Measurements from ENCODE around the gene MIPOL1.
A peak's percentile ranks its signal among the peaks of the same experiment; 100 is the strongest.
"Not testable (repeated sequence)": the region's sequence is repeated elsewhere in the genome, so short reads cannot be mapped to it uniquely, and the experiment has no call there.

Gene MIPOL1

DNA sequence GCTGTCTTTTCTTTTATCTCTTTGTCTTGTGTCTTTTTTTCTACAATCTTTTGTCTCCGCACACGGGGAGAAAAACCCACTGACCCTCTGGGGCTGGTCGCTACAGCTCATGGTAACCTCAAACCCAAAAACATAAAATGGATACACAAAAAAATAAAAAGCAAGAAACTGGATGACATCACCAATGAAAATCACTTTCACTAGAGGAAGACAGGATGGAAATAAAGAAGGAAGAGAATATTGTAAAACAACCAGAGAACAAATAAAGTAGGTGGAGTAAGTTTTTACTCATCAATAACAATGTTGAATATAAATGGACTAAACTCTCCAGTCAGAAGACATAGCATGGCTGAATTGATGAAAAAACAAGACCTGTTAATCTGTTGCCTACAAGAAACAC, 17.6 kb downstream of the MIPOL1 start:
- DNase-seq = no peak
- in situ Hi-C loops (cut with HindIII; ENCODE audit: low pct_ligation_motif_present, low pct_unique_long_range_greater_than_20kb, low sequenced_read_pairs) = no loop called here

DNA sequence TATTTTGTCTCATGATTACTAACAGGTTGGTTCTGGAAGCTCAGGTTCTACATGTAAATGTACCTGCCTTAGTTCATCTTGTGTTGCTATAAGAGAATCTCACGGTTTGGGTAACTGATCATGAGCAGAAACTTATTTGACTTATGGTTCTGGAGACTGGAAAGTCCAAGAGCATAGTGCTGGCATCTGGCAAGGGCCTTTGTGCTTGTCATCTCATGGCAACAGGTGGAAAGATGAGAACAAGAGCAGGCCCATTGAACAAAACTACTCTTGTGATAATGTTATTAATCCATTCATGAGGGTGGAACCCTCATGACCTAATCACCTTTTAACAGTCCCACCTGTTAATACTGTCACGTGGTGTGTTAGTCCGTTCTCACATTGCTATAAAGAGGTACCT, 23.3 kb downstream of the MIPOL1 start:
- no peak for DNase-seq
- in situ Hi-C loops (cut with HindIII; ENCODE audit: low pct_ligation_motif_present, low pct_unique_long_range_greater_than_20kb, low sequenced_read_pairs) = no loop called here

DNA sequence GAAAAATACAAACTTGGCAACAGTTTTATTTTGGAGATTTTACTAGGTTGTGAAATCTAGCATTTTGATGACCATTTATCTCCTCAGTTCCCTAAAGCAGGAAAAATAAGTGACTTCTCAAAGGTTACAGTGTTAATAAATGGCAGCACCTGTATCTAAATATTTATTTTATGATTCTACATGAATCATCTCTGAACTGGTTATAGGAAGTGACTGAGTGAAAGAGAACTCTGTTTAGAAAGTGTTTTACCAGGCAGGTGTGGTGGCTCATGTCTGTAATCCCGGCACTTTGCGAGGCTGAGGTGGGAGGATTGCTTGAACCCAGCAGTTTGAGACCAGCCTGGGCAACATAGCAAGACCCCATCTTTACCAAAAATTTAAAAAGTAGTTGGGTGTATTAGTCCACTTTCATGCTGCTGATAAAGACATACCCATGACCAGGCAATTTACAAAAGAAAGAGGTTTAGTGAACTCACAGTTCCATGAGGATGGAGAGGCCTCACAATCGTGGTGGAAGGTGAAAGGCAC, 26.3 kb downstream of the MIPOL1 start:
- in situ Hi-C loops (cut with HindIII; ENCODE audit: low pct_ligation_motif_present, low pct_unique_long_range_greater_than_20kb, low sequenced_read_pairs) = no loop called here
- no peak for DNase-seq

DNA sequence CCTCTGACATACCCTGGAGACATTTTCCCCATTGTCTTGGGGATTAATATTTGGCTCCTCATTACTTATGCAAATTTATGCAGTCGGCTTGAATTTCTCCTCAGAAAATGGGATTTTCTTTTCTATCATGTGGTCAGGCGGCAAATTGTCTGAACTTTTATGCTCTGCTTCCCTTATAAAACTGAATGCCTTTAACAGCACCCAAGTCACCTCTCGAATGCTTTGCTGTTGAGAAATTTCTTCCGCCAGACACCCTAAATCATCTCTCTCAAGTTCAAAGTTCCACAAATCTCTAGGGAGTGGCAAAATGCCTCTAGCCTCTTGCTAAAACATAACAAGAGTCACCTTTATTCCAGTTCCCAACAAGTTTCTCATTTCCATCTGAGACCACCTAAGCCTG, 27.9 kb downstream of the MIPOL1 start:
- in situ Hi-C loops (cut with HindIII; ENCODE audit: low pct_ligation_motif_present, low pct_unique_long_range_greater_than_20kb, low sequenced_read_pairs); DNase-seq: not testable (repeated sequence)

DNA sequence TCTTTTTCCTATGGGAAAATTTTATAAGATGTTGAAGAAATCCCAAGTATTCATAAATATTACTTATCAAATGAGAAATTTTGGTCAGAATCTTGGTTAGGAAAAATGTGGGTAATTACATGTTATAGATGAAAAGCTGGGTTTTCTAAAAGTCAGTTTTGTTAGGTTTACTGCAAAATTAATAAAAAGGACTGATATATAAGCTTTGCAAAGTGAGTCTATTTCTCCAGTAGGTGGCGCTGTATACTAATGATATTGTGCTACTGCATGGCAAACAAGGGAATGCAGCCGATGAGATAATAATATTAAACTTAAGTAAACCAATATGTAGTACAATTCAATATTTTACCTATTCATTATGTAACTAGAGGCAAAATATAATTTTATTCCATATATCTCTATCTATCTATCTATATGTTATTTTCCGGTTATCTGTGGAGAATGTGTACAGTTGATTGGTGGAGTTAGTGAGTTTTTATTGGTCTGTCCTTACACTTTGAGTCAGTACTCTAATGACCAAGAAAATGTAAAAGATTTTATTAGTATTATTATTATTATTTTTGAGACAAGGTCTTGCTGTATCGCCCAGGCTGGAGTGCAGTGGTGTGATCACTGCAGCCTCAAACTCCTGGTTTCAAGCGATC, 32.9 kb downstream of the MIPOL1 start:
- DNase-seq = peak; percentile 69
- in situ Hi-C loops (cut with HindIII; ENCODE audit: low pct_ligation_motif_present, low pct_unique_long_range_greater_than_20kb, low sequenced_read_pairs) = no loop called here

DNA sequence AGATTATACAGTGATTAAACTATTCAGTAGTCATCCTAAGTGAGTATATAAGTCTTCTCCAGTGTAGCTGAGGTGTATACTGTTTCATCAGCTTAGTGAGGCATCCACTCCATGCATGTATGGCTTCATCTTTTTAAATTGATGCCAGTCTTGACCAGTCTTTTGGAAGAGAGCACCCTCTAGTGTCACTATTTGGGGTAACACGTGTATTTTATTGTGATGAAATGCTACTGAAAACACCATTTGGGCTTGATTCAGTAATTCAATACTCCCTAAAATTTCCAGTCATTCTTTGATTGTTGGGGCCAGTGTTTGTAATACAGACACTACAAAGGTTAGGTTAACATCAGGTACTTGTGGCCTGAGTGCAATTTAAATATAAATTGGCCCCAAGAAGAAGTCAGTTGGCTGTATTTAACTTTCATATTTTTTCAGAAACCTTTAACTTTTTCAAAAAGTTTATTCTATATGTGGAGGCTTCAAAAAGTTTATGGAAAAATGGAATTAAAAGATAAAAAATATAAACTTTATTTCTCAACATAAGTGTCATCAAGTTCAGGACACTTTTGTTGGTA, 35.3 kb downstream of the MIPOL1 start:
- in situ Hi-C loops (cut with HindIII; ENCODE audit: low pct_ligation_motif_present, low pct_unique_long_range_greater_than_20kb, low sequenced_read_pairs) = no loop called here
- DNase-seq = peak; percentile 45

DNA sequence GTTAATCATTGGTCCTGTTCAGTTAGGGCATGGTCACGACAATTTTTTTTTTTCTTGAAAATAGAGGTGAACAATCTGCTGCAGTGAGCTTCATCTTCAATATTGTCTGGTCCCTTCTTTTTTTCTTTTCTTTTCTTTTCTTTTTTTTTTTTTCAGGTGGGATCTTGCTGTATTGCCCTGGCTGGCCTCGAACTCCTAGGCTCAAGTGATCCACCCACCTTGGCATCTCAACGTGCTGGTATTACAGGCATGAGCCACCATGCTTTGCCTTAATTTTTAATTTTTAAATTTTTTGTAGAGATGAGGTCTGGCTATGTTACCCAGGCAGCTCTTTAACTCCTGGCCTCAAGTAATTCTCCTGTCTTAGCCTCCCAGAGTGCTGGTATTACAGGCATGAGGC, 36.5 kb downstream of the MIPOL1 start:
- DNase-seq = no peak
- in situ Hi-C loops (cut with HindIII; ENCODE audit: low pct_ligation_motif_present, low pct_unique_long_range_greater_than_20kb, low sequenced_read_pairs) = no loop called here

DNA sequence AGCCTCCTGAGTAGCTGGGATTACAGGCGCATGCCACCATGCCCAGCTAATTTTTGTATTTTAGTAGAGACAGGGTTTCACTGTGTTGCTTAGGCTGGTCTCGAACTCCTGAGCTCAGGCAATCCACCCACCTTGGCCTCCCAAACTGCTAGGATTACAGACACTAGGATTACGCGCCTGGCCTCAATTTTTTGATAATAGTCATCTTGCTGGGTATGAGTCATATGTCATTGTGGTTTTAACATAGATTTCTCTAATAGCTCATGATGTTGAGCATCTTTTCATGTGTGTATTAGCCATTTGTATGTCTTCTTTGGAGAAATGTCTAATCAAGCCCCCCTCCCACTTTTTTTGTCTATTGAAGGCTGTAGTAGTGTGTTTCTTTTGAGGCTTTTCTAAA, 38.3 kb downstream of the MIPOL1 start:
- in situ Hi-C loops (cut with HindIII; ENCODE audit: low pct_ligation_motif_present, low pct_unique_long_range_greater_than_20kb, low sequenced_read_pairs); DNase-seq: not testable (repeated sequence)

DNA sequence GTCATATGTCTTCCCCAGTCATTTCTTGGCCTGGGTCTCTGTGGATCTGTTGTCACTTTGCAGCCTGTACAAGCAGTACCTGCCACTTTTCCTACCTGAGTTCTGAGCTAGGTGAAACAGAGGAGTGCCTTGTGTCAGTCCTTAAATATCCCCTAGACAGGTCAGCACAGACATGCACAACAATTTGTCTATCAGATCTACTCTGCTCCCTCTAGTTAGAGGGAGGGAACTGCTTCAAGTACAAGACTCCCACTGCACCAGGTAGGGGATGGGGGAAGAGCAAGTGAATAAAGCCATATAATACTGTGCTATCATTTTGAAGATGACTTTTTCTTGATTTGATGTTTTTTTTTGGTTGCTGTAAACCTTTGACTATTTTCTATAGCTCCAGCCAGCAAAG, 39.4 kb downstream of the MIPOL1 start:
- no peak for DNase-seq
- in situ Hi-C loops (cut with HindIII; ENCODE audit: low pct_ligation_motif_present, low pct_unique_long_range_greater_than_20kb, low sequenced_read_pairs) = no loop called here

DNA sequence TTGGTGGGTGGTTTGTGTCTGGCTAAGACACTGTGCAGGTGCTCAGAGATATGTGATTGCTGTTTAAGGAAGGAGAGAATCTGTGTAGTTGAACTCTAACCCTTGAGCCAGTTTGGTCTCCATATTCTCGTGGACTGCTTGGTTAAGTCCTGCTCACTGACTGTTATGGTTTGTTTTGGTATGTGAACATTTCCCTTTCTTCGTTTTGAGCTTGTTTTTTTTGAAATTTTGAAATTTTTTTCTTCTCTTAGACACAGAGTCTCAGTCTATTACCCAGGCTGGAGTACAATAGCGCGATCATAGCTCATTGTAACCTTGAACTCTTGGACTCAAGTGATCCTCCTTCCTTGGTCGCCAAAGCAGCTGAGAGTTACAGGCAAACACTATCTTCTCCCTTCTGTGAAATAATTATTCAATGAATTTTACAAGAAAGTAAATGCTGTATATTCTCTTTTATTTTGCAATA, 40.0 kb downstream of the MIPOL1 start:
- DNase-seq = no peak
- in situ Hi-C loops (cut with HindIII; ENCODE audit: low pct_ligation_motif_present, low pct_unique_long_range_greater_than_20kb, low sequenced_read_pairs) = no loop called here

DNA sequence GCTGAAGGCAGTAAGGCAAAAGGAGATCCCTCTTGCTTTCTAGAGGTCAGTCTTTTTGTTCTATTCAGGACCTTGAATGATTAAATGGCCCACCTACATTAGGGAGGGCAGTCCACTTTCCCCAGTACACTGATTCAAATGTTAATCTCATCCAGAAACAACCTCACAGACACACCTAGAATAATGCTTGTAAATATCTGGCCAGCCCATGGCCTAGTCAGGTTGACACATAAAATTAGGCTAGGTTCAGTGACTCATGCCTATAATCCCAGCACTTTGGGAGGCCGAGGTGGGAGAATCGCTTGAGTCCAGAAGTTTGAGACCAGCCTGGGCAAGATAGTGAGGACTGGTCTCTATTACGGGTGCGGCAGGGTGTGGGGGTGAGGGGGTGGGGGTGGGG, 43.5 kb downstream of the MIPOL1 start:
- no peak for DNase-seq
- in situ Hi-C loops (cut with HindIII; ENCODE audit: low pct_ligation_motif_present, low pct_unique_long_range_greater_than_20kb, low sequenced_read_pairs) = no loop called here

DNA sequence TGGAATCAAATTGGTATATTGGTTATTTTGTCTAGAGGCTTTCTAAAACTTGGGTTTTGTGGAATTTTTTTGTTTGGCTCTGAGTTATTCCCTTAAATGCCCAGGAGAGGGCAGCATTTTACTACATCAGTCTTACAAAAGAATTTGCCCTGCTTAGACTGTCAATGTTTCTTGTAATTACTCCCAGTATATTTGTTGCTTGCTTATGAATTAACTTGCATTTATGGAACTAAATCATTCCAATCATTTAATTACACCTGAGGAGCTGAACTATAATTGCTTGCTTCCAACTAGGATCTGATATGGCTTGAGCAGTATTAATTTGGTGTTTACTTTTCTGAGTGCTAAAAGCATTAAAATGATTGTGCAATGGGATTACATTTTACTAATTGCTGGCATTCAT, 48.7 kb downstream of the MIPOL1 start:
- peak; percentile 48 for DNase-seq
- in situ Hi-C loops (cut with HindIII; ENCODE audit: low pct_ligation_motif_present, low pct_unique_long_range_greater_than_20kb, low sequenced_read_pairs) = no loop called here

DNA sequence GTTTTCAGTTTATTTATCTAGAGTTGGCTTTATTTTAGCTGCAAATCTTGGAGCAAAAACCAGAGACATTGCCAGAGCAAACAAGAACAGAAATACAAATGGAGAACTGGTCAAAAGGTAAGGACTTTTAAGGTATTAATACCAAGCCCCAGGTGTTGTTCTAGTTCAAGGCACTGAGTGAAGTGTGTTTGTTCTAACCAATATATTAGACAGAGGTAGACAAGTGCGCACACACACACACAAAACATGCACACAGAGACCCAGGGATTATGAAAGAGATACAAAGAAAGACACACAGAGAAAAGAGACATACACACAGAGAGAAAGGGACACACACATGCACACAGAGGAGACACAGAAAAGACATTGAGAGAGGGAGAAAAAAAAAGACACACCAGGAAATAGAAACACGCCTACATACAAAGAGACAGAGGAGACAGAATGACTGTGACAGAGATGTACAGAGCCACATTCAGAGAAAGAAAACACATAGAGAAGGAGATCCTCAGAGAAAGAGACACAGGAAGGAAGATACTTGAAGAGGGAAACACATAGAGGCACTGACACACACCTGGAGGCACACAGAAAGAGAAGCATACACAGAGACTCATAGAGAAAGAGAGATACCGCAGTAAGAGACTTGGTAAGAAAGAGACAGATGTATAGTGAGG, 50.2 kb downstream of the MIPOL1 start:
- in situ Hi-C loops (cut with HindIII; ENCODE audit: low pct_ligation_motif_present, low pct_unique_long_range_greater_than_20kb, low sequenced_read_pairs) = no loop called here
- no peak for DNase-seq

DNA sequence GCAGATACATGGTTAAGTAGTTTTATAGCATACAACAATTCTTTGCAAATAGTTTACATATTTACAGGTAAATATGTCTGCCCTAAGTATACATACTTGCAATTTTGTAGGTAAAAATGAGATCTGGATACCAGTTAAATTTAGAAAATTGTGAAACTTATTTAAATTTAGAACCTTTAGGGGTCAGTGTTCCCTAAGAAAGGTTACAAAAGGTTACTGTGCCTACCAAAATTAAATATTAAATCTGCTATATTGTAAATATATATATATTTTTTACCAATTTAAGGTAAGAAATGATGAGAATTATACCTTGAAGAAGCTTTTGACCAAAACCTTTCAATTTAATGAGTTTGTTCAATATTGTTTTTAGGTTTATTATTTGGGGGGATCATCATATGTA, 54.0 kb downstream of the MIPOL1 start:
- in situ Hi-C loops (cut with HindIII; ENCODE audit: low pct_ligation_motif_present, low pct_unique_long_range_greater_than_20kb, low sequenced_read_pairs) = no loop called here
- DNase-seq = peak; percentile 4

DNA sequence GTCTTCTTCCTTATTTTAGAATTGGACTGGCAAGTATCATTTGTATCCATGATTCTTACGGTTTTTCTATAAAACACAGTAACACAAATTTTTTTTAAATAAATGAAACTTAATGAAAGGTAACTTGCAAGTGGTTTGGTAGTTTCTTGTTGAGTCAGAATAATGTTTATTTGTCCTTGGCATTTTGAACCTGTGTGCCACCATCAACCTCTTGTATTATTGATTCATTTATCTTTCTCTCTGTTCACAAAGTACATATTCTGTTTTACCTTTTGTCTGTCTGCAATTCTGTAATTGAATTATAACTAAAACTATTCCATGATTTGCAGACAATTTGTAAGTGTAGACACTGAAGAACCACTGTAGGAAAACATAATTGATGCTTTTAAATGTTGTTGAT, 54.7 kb downstream of the MIPOL1 start:
- in situ Hi-C loops (cut with HindIII; ENCODE audit: low pct_ligation_motif_present, low pct_unique_long_range_greater_than_20kb, low sequenced_read_pairs) = no loop called here
- no peak for DNase-seq

DNA sequence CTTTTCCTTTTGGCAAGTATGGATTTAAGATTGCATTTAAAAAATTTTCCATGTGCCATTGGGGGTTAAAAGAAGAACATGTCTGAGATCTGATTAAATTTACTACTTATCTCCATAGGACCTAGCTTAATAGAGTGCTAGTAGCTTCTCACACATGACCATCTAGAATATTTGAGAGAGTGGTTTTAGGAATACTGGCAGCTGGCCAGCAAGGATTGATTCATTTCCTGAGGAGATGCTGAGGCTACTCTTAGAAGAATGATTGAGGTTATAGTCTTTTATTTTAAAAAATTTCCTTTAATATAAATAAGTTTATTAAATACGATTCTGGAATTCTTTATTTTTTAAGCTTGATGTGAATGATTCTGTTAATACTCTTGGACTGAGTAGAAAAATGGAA, 56.2 kb downstream of the MIPOL1 start:
- in situ Hi-C loops (cut with HindIII; ENCODE audit: low pct_ligation_motif_present, low pct_unique_long_range_greater_than_20kb, low sequenced_read_pairs) = no loop called here

DNA sequence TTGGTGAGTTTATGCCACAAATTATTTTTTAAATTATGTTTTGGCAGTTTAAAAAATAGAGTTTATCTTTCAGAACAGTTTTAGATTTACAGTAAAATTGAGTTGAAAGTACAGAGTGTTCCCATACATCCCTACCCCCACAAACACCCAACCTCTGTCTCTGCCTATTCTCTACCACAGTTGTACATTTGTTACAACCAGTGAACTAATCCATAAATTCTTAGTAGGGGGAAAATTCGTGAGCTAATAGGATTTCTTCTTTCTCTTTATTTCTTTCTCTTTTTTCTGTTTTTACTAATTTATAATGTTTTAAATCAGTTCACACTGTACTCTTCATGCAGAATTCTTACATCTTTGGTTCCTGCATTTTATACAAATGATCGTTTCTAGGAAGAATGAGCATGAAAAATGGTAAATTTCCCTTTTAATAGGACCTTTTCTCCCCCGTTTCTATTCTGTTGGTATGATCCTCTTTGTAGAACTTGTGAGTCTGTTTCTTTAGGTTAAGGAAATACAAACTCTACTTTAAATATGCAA, 56.7 kb downstream of the MIPOL1 start:
- DNase-seq = no peak
- in situ Hi-C loops (cut with HindIII; ENCODE audit: low pct_ligation_motif_present, low pct_unique_long_range_greater_than_20kb, low sequenced_read_pairs) = no loop called here

More for the DNA sequence above, 56.2 kb downstream of the MIPOL1 start:
- peak; percentile 15 for DNase-seq

DNA sequence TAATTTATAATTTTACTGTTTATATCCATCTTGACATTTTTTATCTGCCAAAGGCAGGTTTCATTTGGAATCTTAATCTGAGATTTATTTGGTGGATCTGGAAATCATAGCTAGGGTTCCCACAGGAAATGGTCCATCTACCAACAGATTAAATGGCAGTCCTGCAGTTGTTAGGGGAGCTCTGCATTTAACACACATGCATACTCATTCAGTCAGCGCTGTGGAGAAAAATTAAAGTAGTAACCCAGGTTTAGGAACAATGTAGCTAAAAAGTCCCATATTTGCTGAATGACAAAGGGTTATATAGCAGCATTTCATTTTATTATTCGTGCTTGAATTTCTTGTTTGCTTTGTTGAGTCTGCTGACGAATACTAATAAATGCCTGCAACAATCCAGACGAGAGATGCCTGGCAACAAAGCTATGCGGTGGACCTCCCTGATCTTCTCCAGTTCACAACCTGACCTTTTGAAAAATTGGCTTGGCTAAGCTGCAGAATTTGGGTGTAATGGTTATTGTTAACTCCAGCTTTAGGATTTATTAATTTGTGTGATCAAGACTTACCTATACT, 59.8 kb downstream of the MIPOL1 start:
- in situ Hi-C loops (cut with HindIII; ENCODE audit: low pct_ligation_motif_present, low pct_unique_long_range_greater_than_20kb, low sequenced_read_pairs) = no loop called here

DNA sequence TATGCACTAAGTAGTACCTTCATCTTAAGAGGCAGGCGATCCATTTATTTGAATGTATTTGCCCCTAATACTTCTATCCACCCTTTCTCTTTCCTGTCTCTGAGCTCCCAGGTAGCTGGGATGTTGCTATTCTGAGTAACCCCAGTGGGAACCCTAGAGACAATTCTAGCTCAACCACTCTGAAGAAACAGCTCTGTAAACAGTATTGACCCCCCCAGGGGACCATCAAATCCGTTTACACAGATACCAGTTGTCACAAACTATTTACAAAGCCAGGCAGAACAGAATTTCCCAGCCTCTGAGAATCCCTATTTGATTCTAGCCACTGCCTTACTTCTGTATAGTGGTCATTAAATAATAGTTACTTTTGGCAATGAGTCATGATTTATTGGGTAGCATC, 64.9 kb downstream of the MIPOL1 start:
- in situ Hi-C loops (cut with HindIII; ENCODE audit: low pct_ligation_motif_present, low pct_unique_long_range_greater_than_20kb, low sequenced_read_pairs) = no loop called here
- DNase-seq = no peak

More for the DNA sequence above, 59.8 kb downstream of the MIPOL1 start:
- no peak for DNase-seq

Data from ACHN (cell line).